ENCODE results near the gene ACTN4.

Gene ACTN4

GRCh38 chr19:38700902-38701454, 53.5 kb downstream of the ACTN4 start:
- no peaks in the 10 kb centered on the region for H3K27me3 ChIP-seq (ENCODE audit: control insufficient read depth, insufficient read depth, low read length)
- peaks cover 30% of the 10 kb centered on the region for H3K4me1 ChIP-seq (ENCODE audit: control insufficient read depth, insufficient read depth, low read length)
- no peak overlapping the region for H3K4me3 ChIP-seq (ENCODE audit: low read length)
- no peaks in the 10 kb centered on the region for H3K9me3 ChIP-seq (replicated peaks; ENCODE audit: low read length)
- H3K9ac ChIP-seq (ENCODE audit: low read depth, low read length), result peak overlapping the region; percentile 20
- peaks cover 81% of the 10 kb centered on the region for H3K36me3 ChIP-seq (ENCODE audit: insufficient read depth, low read length)
- no peak overlapping the region for H3K4me2 ChIP-seq (ENCODE audit: low read length)

- Histone ChIP-seq H3K4me2 (ENCODE audit: low read length) (no peak overlapping the region), H3K4me1 (ENCODE audit: control insufficient read depth, insufficient read depth, low read length) (peaks cover 30% of the 10 kb centered on the region), H3K9me3 (replicated peaks; ENCODE audit: low read length) (no peaks in the 10 kb centered on the region), H3K36me3 (ENCODE audit: insufficient read depth, low read length) (peaks cover 81% of the 10 kb centered on the region), H3K4me3 (ENCODE audit: low read length) (no peak overlapping the region), H3K9ac (ENCODE audit: low read depth, low read length) (peak overlapping the region; percentile 20), H3K27me3 (ENCODE audit: control insufficient read depth, insufficient read depth, low read length) (no peaks in the 10 kb centered on the region)
Observed at GRCh38 chr19:38701455-38702063, 54.1 kb downstream of the ACTN4 start.

- Histone ChIP-seq H3K36me3 (ENCODE audit: insufficient read depth, low read length) (peaks cover 81% of the 10 kb centered on the region), H3K9ac (ENCODE audit: low read depth, low read length) (peak overlapping the region; percentile 18), H3K4me3 (ENCODE audit: low read length) (no peak overlapping the region), H3K27me3 (ENCODE audit: control insufficient read depth, insufficient read depth, low read length) (no peaks in the 10 kb centered on the region), H3K4me2 (ENCODE audit: low read length) (no peak overlapping the region), H3K9me3 (replicated peaks; ENCODE audit: low read length) (no peaks in the 10 kb centered on the region), H3K4me1 (ENCODE audit: control insufficient read depth, insufficient read depth, low read length) (peaks cover 37% of the 10 kb centered on the region)
Observed at GRCh38 chr19:38702278-38702677, 54.8 kb downstream of the ACTN4 start.

- Histone ChIP-seq H3K9me3 (replicated peaks; ENCODE audit: low read length) (no peaks in the 10 kb centered on the region), H3K27me3 (ENCODE audit: control insufficient read depth, insufficient read depth, low read length) (no peaks in the 10 kb centered on the region), H3K36me3 (ENCODE audit: insufficient read depth, low read length) (peaks cover 88% of the 10 kb centered on the region), H3K4me2 (ENCODE audit: low read length) (no peak overlapping the region), H3K4me1 (ENCODE audit: control insufficient read depth, insufficient read depth, low read length) (peaks cover 46% of the 10 kb centered on the region), H3K4me3 (ENCODE audit: low read length) (no peak overlapping the region), H3K9ac (ENCODE audit: low read depth, low read length) (no peak overlapping the region)
Observed at GRCh38 chr19:38703509-38703908, 56.1 kb downstream of the ACTN4 start.

GRCh38 chr19:38704488-38705026, 57.1 kb downstream of the ACTN4 start:
- Histone ChIP-seq H3K27me3 (ENCODE audit: control insufficient read depth, insufficient read depth, low read length) (no peaks in the 10 kb centered on the region), H3K36me3 (ENCODE audit: insufficient read depth, low read length) (peaks cover 99% of the 10 kb centered on the region), H3K4me3 (ENCODE audit: low read length) (no peak overlapping the region), H3K9me3 (replicated peaks; ENCODE audit: low read length) (no peaks in the 10 kb centered on the region), H3K9ac (ENCODE audit: low read depth, low read length) (no peak overlapping the region), H3K4me2 (ENCODE audit: low read length) (no peak overlapping the region), H3K4me1 (ENCODE audit: control insufficient read depth, insufficient read depth, low read length) (peaks cover 42% of the 10 kb centered on the region)

GRCh38 chr19:38705197-38706019, 58.0 kb downstream of the ACTN4 start:
- Histone ChIP-seq H3K36me3 (ENCODE audit: insufficient read depth, low read length) (peaks cover 99% of the 10 kb centered on the region), H3K27me3 (ENCODE audit: control insufficient read depth, insufficient read depth, low read length) (no peaks in the 10 kb centered on the region), H3K4me3 (ENCODE audit: low read length) (no peak overlapping the region), H3K4me1 (ENCODE audit: control insufficient read depth, insufficient read depth, low read length) (peaks cover 45% of the 10 kb centered on the region), H3K9ac (ENCODE audit: low read depth, low read length) (no peak overlapping the region), H3K4me2 (ENCODE audit: low read length) (no peak overlapping the region), H3K9me3 (replicated peaks; ENCODE audit: low read length) (no peaks in the 10 kb centered on the region)

- Histone ChIP-seq H3K9me3 (replicated peaks; ENCODE audit: low read length) (no peaks in the 10 kb centered on the region), H3K4me2 (ENCODE audit: low read length) (no peak overlapping the region), H3K4me1 (ENCODE audit: control insufficient read depth, insufficient read depth, low read length) (peaks cover 45% of the 10 kb centered on the region), H3K9ac (ENCODE audit: low read depth, low read length) (no peak overlapping the region), H3K36me3 (ENCODE audit: insufficient read depth, low read length) (peaks cover 98% of the 10 kb centered on the region), H3K4me3 (ENCODE audit: low read length) (no peak overlapping the region), H3K27me3 (ENCODE audit: control insufficient read depth, insufficient read depth, low read length) (no peaks in the 10 kb centered on the region)
Observed at GRCh38 chr19:38706792-38707511, 59.5 kb downstream of the ACTN4 start.

GRCh38 chr19:38707512-38708114, 60.2 kb downstream of the ACTN4 start:
- Histone ChIP-seq H3K4me2 (ENCODE audit: low read length) (no peak overlapping the region), H3K4me3 (ENCODE audit: low read length) (no peak overlapping the region), H3K9me3 (replicated peaks; ENCODE audit: low read length) (no peaks in the 10 kb centered on the region), H3K27me3 (ENCODE audit: control insufficient read depth, insufficient read depth, low read length) (no peaks in the 10 kb centered on the region), H3K9ac (ENCODE audit: low read depth, low read length) (no peak overlapping the region), H3K4me1 (ENCODE audit: control insufficient read depth, insufficient read depth, low read length) (peaks cover 45% of the 10 kb centered on the region), H3K36me3 (ENCODE audit: insufficient read depth, low read length) (peaks cover 98% of the 10 kb centered on the region)

- H3K27me3 ChIP-seq (ENCODE audit: control insufficient read depth, insufficient read depth, low read length), result no peaks in the 10 kb centered on the region
- H3K4me3 ChIP-seq (ENCODE audit: low read length), result no peak overlapping the region
- H3K9me3 ChIP-seq (replicated peaks; ENCODE audit: low read length), result no peaks in the 10 kb centered on the region
- H3K9ac ChIP-seq (ENCODE audit: low read depth, low read length), result no peak overlapping the region
- H3K4me2 ChIP-seq (ENCODE audit: low read length), result no peak overlapping the region
- peaks cover 97% of the 10 kb centered on the region for H3K36me3 ChIP-seq (ENCODE audit: insufficient read depth, low read length)
- peaks cover 53% of the 10 kb centered on the region for H3K4me1 ChIP-seq (ENCODE audit: control insufficient read depth, insufficient read depth, low read length)
Observed at GRCh38 chr19:38708413-38709024, 61.1 kb downstream of the ACTN4 start.

- no peaks in the 10 kb centered on the region for H3K27me3 ChIP-seq (ENCODE audit: control insufficient read depth, insufficient read depth, low read length)
- H3K9ac ChIP-seq (ENCODE audit: low read depth, low read length), result no peak overlapping the region
- peaks cover 53% of the 10 kb centered on the region for H3K4me1 ChIP-seq (ENCODE audit: control insufficient read depth, insufficient read depth, low read length)
- peaks cover 97% of the 10 kb centered on the region for H3K36me3 ChIP-seq (ENCODE audit: insufficient read depth, low read length)
- H3K4me2 ChIP-seq (ENCODE audit: low read length), result no peak overlapping the region
- no peaks in the 10 kb centered on the region for H3K9me3 ChIP-seq (replicated peaks; ENCODE audit: low read length)
- no peak overlapping the region for H3K4me3 ChIP-seq (ENCODE audit: low read length)
Observed at GRCh38 chr19:38709119-38709518, 61.7 kb downstream of the ACTN4 start.
